Activated CD8-positive, alpha-beta memory T cell treated with anti-CD3 and anti-CD28 coated beads, Interleukin-2, amount 50 U/mL, for 1 hour (primary cell): ENCODE measurements around the gene PAPSS2.
"Not testable (repeated sequence)": the region's sequence is repeated elsewhere in the genome, so short reads cannot be mapped to it uniquely, and the experiment has no call there.

Experiments used
- DNase-seq: peaks from one replicate; pipeline ENCODE4 v3.0.0-alpha.2; 2020; ENCODE audit errors: extremely low read depth

PAPSS2 gene

GRCh38 chr10:87642988-87643387 is 16.7 kb upstream of the PAPSS2 start:
- no peak for DNase-seq

DNA sequence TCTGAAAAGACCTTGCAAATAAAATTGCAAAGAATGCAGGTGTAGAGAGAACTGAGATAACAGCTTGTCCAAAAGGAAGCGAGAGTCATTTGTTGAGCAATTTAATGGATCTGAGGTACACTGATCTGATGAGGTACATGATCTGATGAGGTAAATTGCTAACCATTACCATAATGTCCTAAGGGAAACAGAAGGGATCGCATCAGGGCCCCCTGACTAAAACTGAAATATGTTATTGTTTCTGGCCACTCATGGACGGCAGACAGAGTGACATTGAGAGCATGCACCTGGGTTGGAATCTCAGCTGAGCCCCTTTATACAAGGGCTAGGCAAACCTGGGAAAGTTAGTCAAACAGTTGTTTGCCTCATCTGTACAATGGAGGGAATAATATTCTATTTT is 15.8 kb upstream of the PAPSS2 start:
- DNase-seq = no peak

GRCh38 chr10:87644500-87644899 is 15.2 kb upstream of the PAPSS2 start:
- DNase-seq = not testable (repeated sequence)

DNA sequence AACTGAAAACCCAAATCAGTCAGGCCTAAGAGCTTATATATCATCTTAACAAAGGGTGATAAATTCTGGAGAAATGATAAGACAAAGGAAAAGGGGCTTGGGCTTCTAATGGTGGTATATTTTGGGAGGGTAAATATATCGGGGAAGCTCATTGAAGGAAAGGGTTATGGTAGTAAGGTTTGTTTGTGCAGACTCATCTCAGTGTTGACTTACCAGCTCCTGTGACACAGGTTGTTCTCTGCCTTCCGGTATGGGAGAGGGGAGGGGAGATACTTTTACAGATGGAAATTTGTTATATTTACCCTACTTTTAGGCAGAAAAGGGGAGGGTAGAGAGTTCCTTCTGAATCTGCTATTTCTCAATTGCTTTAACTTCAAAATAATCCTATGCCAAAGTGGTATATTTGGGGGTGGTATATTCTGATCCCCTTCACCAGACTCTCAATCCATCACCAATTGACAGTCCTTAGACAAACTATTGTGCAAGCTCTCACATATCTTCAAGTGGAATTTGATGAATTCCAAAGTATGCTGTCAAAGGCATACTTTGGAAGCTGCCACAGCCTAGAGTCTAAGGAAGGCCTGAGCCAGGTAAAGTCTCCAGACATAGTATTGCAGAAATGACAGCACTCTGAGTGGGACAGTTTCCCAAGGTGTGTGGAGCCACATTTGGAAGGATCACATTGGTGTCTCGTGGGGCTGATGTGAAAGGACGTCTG is 13.3 kb upstream of the PAPSS2 start:
- no peak for DNase-seq

GRCh38 chr10:87646935-87647334 is 12.7 kb upstream of the PAPSS2 start:
- DNase-seq = no peak

DNA sequence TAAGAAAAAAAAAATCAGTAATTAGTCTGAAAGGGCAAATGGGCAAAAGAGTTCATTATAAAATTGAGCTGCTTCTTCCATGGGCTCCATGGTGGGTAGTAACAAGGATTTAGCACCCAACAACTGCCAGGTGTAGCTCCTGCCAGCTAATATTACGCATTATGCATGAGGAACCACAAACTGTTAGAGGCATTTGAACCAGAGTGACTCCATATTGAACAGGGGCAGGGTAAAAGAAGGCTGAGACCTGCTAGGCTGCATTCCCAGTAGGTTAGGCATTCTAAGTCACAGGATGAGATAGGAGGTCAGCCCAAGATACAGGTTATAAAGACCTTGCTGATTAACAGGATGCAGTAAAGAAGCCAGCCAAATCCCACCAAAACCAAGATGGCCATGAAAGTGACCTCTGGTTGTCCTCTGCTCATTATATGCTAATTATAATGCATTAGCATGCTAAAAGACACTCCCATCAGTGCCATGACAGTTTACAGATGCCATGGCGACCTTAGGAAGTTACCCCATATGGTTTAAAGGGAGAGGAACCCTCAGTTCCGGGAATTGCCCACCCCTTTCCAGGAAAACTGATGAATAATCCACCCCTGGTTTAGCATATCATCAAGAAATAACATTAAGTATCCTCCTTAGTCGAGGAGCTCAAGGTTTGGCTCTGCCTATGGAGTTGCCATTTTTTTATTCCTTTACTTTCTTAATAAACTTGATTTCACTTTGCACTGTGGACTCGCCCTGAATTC is 8.7 kb upstream of the PAPSS2 start:
- no peak for DNase-seq

- DNase-seq = no peak
Observed at GRCh38 chr10:87651801-87652200, 7.9 kb upstream of the PAPSS2 start.

DNA sequence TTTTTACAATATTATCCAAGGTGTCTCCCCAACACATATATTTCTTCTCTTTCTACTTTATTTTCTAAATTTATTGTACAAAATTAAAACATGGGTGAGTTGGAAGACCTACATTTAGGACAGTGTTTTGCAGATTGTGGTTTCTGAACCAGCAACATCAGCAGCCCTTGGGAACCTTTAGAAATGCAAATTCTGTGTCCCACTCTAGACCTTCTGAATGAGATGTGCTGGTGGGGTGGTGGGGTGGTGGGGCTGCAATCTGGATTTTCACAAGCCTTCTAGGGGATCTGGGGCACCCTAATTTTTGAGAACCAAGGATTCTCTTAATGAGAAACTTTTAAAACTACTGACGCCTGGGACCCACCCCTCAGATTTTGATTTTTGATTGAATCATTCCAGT is 7.4 kb upstream of the PAPSS2 start:
- no peak for DNase-seq

DNA sequence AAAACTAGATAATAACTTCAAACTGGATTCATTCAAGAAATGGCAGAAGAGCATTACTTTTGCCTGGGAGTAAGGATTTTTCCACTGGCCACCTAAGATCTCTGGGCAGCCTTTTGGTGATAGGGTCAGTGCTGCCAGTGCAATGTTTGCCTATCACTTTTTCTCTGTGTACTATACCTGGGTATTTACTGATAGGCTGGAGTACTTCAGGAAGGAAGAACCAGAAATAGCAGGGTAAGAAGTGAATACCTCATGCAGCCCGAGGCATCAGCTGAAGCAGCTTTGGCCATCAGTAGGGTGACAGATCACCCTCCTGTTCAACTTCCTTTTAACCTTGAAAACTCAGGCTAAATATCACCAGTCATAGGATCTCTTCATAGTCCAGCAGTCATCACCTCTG is 5.5 kb upstream of the PAPSS2 start:
- no peak for DNase-seq

GRCh38 chr10:87656431-87657072 is 3.1 kb upstream of the PAPSS2 start:
- DNase-seq = no peak

DNA sequence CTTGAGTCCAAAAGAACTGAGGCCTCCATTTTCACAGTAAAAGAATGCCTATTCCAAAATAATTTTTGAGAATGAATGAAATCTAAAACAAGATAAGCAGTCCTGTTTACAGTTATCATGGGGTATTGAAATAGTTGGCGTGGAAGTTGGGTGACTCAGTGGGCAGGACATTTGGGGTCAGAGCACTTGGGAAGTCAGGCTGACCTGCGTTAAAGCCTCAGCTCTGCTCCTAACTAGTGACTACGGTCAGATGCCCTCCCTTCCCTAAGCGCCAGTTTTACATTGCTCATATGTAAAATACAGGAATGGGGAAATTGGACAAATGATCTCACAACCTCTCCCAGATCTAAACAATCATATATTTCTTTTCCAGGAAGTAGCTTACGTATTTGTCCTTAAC is 2.3 kb upstream of the PAPSS2 start:
- DNase-seq = no peak

GRCh38 chr10:87658321-87658795 is 1.3 kb upstream of the PAPSS2 start:
- no peak for DNase-seq

- no peak for DNase-seq
Observed at GRCh38 chr10:87658858-87659555, 671 bp upstream of the PAPSS2 start.

GRCh38 chr10:87660484-87661133 is 931 bp downstream of the PAPSS2 start:
- no peak for DNase-seq

DNA sequence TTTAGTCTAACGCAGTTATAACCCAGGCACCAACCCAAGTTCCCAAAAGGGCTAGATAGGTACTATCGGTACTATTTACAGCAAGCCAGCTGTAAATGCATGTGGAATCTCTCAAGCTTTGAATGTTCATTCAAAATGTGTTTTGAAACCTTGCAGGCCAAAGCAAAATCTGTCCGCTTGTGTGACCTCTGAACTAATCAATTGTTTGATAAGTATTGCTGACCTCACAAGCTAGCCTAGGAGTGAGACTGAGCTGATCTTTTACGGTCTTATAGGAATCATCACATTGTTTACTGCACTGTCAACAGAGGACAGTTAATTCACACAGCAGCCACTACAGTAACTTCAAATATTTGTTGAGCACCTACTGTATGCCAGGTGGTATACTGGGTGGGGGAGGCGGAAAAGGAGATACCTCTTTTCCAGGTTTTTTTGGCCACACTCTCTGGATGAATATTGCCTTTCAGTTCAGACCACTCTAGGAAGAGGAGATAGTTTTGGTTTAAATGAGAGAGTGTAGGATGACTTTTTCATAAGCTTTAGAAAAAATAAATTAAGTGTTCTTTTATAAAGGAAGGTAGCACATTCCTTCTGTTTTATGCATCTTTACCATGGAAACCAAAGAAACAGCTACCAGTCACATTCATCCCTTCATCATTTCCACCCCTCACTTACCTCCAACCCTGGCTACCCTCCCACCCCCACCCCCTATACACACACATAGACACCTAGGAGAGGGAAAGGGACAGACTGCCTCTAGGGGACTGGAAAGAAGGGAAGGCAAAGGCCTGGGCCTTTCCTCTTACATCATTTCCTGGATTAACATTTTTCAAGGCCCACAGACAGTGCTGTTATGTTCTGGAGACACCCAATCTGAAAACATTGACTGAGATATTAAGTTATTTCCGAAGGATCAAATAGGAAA is 2.4 kb downstream of the PAPSS2 start:
- no peak for DNase-seq

DNA sequence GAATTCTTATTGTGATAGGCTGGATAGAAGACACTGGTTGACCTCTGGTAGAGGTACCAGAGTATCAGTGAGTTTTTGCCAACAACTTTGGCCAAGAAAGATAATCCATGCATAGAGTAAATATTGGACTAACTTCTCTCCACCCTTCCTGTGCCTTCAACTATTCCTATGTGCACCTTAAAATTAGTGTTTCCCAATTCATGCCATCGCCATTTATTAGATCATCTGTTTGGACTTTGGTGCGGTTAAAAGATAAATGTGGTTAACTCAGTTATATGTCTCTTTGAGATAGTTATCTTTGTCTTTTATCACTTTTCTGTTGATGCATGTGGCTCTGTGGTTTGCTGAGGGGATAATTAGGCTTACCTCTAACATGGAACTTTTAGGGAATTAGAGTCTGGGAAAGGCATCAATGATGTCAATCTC is 4.6 kb downstream of the PAPSS2 start:
- DNase-seq = no peak

DNA sequence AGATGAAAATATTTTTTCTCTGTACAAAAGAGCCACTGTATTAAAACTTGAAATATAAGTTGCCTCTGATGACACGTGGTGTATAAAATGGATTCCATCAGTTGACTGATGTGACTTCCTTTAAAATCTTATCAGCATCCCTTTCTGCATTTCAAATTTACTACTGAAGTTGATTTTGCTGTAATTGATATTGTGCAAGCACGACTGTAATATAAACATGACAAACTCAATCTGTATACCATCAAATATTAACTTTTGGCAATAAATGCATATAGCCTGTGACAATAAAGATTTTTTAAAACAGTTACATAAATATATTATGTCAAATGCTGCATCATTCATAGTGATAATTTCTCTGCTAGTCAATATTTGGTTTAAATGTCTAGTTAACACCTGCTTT is 7.8 kb downstream of the PAPSS2 start:
- no peak for DNase-seq

DNA sequence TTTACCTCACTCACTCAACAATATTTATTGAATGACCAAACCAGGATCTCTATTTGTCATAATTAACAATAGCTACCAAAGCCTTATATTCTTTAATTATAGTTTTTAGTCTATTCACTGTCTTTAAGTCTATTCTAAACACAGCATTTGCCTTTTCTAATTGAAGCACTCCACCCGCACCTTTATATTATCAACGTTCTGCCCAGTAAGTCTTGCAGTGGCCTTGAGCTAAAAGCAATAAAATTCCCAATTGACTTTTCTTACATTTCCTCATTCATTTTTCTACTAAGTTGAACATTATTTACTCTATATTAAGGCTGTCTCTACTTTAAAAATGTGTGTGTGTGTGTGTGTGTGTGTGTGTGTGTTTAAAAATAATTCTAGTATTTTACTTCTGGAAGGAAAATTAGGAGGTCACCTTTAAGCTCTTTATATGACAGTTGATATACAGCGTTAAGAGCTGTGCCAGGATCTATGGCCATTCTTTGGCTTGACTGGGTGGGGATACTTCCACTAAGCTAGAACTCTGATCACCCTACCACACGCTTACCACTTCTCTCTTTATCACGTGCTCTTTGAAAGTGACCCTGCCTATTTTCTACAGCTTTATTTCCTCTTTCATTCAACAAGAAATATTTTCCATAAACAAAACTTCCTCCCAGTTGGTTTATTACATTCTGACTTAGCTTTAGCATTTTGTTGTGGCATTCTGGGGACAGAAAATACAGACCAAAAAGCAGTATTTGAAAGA is 8.8 kb downstream of the PAPSS2 start:
- no peak for DNase-seq

DNA sequence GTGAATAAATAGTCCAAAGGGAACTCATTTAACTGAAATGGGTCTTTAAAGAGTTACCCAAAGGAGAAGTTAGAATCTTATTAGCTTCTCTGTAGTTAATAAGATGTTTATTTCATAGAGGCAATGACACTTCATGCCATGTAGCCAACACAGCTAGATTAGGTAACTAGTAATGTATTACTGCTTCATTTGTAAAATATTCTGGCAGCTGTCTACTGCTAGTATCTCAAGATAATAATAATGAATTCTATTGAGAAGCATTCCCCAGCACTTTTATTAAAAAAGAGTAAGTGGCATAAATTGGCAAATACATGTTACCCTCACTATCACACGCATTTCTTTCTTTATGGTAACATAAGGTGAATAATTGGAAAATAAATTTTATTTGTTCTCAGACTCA is 10.1 kb downstream of the PAPSS2 start:
- no peak for DNase-seq

DNA sequence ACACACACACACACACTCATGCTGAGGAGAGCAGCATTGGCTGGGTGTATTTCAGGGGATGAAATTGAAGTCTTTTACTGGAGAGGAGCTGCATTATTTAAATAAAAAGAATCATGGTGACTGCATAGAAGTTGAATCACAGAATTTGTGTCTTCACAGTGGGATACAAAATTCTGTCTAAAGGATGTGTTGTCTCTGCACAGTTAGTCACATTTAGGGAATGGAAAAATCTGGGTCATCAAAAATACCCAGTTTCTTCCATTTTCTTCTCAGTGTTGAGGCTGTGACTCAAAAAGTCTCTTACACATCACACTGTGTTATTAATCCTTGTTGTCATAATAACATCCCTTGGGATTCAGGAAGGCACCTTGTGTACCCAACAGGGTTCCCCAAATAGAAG is 10.9 kb downstream of the PAPSS2 start:
- DNase-seq = no peak
